Fibroblast of peridontal ligament (primary cell): Measurements from ENCODE around the gene USP9Y.
"Not testable (repeated sequence)": the region's sequence is repeated elsewhere in the genome, so short reads cannot be mapped to it uniquely, and the experiment has no call there.

Experiments used
- DNase-seq: peaks from one replicate; pipeline ENCODE4 v3.0.0-alpha.2; 2010; ENCODE audit errors: extremely low read depth

USP9Y gene

GRCh38 chrY:12701181-12701695, at the start of gene USP9Y:
Gene USP9Y, plus strand, starts transcription at chrY:12701231. Its CDS starts 8,217 bp downstream, at chrY:12709448.
- DNase-seq, result peak; percentile 17

GRCh38 chrY:12651621-12652036, 49.4 kb upstream of the USP9Y start:
- peak; percentile 92 for DNase-seq

- DNase-seq, result peak; percentile 80
These were observed 39.0 kb upstream of the USP9Y start for GRCh38 chrY:12661745-12662681.

DNA sequence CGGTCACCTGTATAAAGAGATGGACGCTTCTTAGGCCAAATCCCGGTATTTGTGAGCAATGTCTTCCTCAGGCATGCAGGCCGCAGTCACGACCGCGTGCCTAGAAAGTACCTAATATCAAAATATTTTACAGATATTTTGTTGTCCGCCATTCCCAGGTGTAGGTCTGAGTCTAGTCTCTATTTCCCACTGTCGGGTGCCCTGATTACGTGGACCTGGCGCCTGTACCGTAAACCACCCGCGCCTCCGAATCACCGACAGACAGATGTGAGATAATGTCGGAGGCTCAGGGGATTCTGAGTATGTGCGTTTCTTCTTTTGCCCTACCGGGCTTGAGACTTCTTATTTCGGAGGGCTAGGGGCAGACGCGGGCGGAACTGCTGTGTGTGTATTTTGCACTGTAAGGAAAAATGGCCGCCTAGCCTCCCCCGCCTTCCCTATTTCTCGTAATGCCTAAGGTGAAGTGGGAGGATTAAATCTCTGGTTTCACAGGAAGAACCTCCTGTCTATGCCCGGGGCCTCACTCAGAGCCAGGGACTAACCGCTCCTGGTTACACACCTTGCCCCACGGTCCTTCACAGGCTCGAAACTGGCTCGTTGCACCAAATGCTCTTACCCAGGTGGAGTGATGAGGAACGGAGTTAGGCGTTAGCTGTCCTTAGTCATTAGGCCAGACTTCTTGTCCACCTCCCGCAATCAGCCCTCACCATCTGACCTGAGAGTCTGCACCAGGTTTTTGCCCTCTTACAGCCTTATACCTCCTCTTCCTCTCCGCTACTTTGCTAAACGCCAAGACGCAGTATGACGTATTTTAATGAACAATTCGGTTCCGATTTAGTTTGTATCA, 38.1 kb upstream of the USP9Y start:
- peak; percentile 36 for DNase-seq

- not testable (repeated sequence) for DNase-seq
These were observed 37.2 kb upstream of the USP9Y start for GRCh38 chrY:12663845-12664244.

DNA sequence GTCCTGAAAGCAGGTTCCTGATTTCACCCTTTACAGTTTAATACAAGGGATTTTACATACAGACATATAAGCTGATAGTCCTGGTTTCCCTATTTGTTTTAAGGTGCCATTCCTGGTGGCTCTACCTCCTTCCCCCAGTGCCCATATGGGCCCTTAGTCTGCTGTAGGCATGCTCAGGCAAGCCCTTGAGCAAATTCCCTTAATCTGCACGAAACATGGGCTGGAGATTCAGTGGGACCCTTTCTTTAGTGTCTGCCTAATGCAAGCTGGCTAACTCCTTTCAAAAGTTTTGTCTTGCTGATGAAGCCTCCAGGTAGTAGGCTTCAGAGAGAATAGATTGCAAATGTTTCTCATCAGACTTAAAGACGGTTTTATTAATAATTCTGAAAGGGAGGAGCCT, 22.9 kb upstream of the USP9Y start:
- DNase-seq, result no peak

DNA sequence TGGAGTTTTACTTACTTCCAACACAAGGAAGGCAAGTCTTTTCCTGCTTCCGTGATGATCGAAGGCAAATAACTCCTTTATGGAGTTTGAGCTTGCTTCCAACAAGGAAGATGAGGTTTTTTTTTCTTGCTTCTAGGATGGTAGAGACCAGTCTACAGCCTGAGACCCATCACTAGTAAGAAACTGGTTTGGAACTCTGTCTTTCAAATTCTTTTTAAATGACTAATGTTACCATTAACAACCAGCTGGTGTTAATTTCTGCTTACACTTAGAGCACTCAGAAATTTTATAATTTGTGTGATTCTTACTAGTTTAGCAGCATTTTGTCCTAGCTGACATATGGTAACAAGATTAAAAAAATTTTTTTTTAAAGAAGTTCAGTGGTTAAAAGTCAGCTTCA, 19.5 kb upstream of the USP9Y start:
- DNase-seq, result peak; percentile 31

DNA sequence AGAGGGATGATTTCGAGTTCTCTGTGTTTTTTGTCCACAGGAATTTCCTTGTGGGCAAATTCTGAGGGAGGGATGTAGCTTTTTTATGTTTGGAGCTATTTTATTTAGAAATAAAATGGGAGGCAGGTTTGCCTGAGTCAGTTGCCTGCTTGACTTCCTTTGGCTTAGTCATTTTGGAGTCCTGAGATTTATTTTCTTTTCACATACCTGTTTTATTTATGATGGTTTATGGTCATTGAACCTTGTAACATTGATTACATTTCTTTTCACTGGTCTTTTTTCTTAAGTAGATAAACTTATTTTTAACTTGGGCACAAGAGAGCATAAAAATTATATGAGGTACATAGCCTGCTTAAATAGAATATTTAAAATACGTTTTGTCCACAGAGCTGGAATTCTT, 12.7 kb upstream of the USP9Y start:
- DNase-seq, result no peak

- DNase-seq, result no peak
These were observed 944 bp upstream of the USP9Y start for GRCh38 chrY:12700087-12700486.

DNA sequence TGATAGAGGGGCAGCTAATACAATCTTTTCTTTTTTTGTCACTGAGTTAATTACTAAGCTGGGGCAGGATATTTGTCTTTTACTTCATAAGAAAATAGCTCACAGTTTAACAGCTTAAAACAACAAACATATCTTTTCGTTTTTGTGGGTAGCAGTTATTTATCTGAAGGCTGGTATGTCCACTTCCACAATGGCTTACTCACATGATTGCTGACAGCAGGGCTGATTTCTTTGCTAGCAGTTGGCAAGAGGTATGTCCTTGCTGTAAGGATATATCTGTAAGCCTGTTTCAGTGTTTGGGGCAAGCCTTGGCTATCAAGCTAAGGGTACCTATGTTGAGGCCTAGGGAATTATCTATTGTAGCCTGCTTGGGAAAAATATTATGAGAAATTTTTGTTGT, 1.1 kb downstream of the USP9Y start:
- peak; percentile 68 for DNase-seq

- peak; percentile 54 for DNase-seq
These were observed 9.4 kb downstream of the USP9Y start for GRCh38 chrY:12710460-12710859.

DNA sequence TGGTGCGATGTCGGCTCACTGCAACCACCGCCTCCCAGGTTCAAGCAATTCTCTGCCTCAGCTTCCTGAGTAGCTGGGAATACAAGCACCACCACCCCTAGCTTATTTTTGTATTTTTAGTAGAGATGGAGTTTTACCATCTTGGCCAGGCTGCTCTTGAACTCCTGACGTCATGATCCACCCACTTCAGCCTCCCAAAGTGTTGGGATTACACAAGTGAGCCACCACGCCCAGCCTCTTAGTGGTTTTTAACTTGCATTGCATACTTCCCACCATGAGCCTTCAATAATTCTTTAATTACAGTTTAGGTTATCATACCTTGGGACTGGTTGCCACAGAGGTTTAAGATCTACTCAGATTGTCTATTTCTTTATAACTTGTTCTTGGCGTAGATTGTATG, 14.3 kb downstream of the USP9Y start:
- DNase-seq, result no peak

DNA sequence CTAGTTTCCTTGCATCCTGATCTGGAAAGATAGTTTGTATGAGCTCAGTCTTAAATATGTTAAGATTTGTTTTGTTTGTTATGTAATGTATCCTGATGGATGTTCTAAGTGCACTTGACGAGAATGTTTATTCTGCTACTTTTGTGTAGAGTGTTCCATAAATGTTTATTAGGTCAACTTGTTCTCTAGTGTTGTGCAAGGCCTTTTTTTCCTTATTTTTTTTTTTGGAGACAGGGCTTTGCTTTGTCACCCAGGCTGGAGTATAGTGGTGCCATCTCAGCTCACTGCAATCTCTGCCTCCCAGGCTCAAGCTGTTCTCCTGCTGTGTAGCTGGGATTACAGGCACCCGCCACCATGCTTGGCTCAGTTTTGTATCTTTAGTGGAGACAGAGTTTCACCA, 28.7 kb downstream of the USP9Y start:
- DNase-seq, result no peak

GRCh38 chrY:12733625-12734024, 32.6 kb downstream of the USP9Y start:
- DNase-seq, result peak; percentile 2

GRCh38 chrY:12734051-12734450, 33.0 kb downstream of the USP9Y start:
- DNase-seq, result peak; percentile 5

GRCh38 chrY:12741414-12741813, 40.4 kb downstream of the USP9Y start:
- no peak for DNase-seq

DNA sequence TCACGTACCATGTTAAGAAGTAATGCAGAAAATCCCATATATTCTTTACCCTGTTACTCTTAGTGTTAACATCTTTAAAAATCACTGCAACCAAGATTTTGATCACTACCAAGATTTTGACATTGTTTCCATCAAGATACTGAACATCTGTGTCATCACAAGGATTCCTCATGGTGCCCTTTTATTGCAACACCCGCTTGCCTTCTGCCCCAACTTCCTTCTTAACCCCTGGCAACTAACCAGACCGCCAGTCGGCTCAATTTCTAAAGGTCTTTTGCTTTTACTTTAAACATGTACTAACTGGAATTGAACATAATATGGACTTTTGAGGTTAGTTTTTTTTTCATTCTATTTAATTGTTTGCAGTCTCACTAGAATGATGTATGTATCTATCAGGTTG, 41.7 kb downstream of the USP9Y start:
- DNase-seq, result no peak

DNA sequence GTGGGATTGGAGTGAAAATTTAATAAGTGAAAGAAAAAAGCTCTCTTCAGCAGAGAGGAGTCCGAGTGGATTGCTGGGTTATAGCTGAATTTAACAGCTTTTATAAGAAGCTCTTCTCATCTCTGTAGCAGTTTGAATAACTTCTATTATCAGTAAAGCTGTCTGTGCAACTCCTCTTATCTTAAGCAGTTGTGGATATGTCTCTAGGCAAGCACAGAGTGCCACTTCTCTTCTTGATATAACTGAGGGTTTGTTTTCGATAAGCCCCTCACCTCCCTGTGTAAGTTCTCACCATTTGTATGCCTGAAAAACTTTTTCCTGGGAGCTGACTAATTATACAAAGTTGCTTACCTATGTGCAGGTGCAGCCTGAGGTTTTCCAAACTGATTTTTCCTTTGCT, 43.1 kb downstream of the USP9Y start:
- DNase-seq, result no peak

DNA sequence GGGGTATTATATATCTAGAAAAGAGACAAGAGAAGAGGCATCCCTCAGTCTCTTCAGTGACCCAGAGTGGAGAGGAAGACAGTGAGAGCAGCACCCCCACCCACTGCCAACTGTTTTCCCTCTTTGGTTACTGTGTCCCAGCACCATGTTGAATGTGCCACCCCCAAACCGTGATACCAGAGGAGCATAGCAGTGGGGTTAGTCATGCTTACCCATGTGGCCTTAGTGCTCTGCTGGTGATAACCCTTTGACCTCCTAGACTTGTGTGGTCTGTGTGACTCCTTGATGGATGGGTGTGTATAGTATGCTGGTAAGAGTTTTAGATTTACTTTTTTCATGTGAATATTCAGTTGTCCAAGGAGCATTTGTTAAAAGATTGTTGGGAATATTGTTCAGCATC, 48.3 kb downstream of the USP9Y start:
- no peak for DNase-seq

DNA sequence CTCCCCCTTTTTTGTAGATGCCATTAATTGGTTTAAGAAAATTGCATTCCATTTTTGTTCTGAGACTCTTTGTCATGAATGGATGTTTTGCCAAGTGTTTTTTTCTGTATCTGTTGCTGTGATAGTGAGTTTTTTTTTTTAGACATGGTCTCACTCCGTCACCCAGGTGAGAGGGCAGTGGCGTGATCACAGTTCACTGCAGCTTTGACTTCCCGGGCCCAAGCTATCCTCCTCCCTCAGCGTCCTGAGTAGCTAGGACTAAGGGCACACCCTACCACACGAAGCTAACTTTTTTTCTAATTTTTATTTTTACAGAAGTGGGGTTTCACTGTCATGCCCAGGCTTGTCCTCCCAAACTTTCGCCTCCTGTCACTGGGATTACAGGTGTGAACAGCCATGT, 51.8 kb downstream of the USP9Y start:
- DNase-seq, result no peak

DNA sequence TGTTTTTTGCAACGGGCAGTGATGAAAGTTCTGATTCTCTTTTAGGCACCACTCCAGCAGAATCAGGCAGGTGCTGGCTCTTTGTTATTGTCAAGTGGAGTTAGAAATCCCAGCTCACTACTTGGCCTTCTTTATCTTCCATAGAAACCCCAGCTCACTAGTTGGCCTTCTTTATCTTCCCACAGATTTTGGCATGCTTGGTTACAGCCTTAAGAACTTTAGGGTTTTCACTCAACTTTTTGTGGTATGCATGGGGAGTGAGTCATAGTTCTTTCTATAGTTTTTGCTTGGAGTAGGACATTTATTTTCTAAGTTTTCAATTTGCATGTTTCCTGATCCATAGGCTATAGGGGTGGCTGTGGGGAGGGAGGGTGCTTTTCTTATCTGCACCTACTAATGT, 55.0 kb downstream of the USP9Y start:
- peak; percentile 58 for DNase-seq

- peak; percentile 63 for DNase-seq
These were observed 64.9 kb downstream of the USP9Y start for GRCh38 chrY:12765976-12766375.
